Subcutaneous abdominal adipose tissue (tissue), 5 donors: ENCODE results near the gene RAB15.

Experiments used
- H3K27ac ChIP-seq: one replicate; pipeline ENCODE4 v1.7.0; 2013; ENCODE audit warnings: low read depth, mild to moderate bottlenecking, inconsistent platforms, low read length, moderate library complexity
- H3K27me3 ChIP-seq, 5 donors: one replicate each; pipeline ENCODE4 v1.7.0; 2013; ENCODE audit warnings: low read length in 5 of 5, inconsistent platforms in 1 of 5; ENCODE audit not compliant: control insufficient read depth in 5 of 5, insufficient read depth in 4 of 5
- H3K36me3 ChIP-seq, 5 donors: one replicate each; pipeline ENCODE4 v1.7.0; 2013; ENCODE audit warnings: low read length in 5 of 5; ENCODE audit not compliant: control insufficient read depth in 5 of 5, insufficient read depth in 5 of 5
- H3K4me1 ChIP-seq, 5 donors: one replicate each; pipeline ENCODE4 v1.7.0; 2013; ENCODE audit warnings: low read length in 5 of 5, mild to moderate bottlenecking in 3 of 5, moderate library complexity in 1 of 5; ENCODE audit not compliant: control insufficient read depth in 5 of 5, insufficient read depth in 5 of 5
- H3K4me3 ChIP-seq, 5 donors: one replicate each; pipeline ENCODE4 v1.7.0; 2013; ENCODE audit warnings: low read length in 5 of 5, low read depth in 1 of 5
- H3K9ac ChIP-seq, 5 donors: one replicate each; pipeline ENCODE4 v1.7.0; 2013; ENCODE audit warnings: low read length in 5 of 5, mild to moderate bottlenecking in 4 of 5, moderate library complexity in 3 of 5
- H3K9me3 ChIP-seq, 5 donors: one replicate each; pipeline ENCODE4 v1.7.0; 2013; ENCODE audit warnings: low read length in 5 of 5; ENCODE audit not compliant: control insufficient read depth in 5 of 5
- donor health status: healthy.
- donor health status: healthy.
- donor health status: healthy.
- donor health status: healthy.
- donor health status: healthy.

The RAB15 gene

GRCh38 chr14:64992328-64992885 is 20.3 kb upstream of the RAB15 start:
- H3K27ac ChIP-seq, result no peak overlapping the region
- peaks cover 0 to 17% (median 13%) of the 10 kb centered on the region in 5 donors for H3K4me1 ChIP-seq
- H3K36me3 ChIP-seq, result no peaks in the 10 kb centered on the region
- no peaks in the 10 kb centered on the region for H3K9me3 ChIP-seq
- H3K9ac ChIP-seq, result no peak overlapping the region
- H3K4me3 ChIP-seq, result no peak overlapping the region
- H3K27me3 ChIP-seq, result no peaks in the 10 kb centered on the region

GRCh38 chr14:64990939-64991338 is 18.8 kb upstream of the RAB15 start:
- H3K27ac ChIP-seq, result no peak overlapping the region
- peaks cover 3 to 26% (median 23%) of the 10 kb centered on the region in 5 donors for H3K4me1 ChIP-seq
- no peak overlapping the region for H3K4me3 ChIP-seq
- H3K9me3 ChIP-seq, result no peaks in the 10 kb centered on the region
- no peaks in the 10 kb centered on the region for H3K27me3 ChIP-seq
- H3K36me3 ChIP-seq, result no peaks in the 10 kb centered on the region
- no peak overlapping the region for H3K9ac ChIP-seq

- H3K27me3 ChIP-seq, result no peaks in the 10 kb centered on the region
- H3K27ac ChIP-seq, result no peak overlapping the region
- H3K4me1 ChIP-seq, result peaks cover 3 to 26% (median 23%) of the 10 kb centered on the region in 5 donors
These were observed 18.2 kb upstream of the RAB15 start for GRCh38 chr14:64990296-64990695.

GRCh38 chr14:64987438-64987767 is 15.3 kb upstream of the RAB15 start:
- Histone ChIP-seq H3K27me3 (no peaks in the 10 kb centered on the region), H3K9me3 (no peaks in the 10 kb centered on the region), H3K36me3 (no peaks in the 10 kb centered on the region), H3K4me3 (peak overlapping the region; percentile 87 to 98 (median 94)), H3K9ac (peak overlapping the region; percentile 92 to 99 (median 94)), H3K4me1 (peaks cover 3 to 30% (median 23%) of the 10 kb centered on the region in 5 donors), H3K27ac (peak overlapping the region; percentile 89)

More at GRCh38 chr14:64990296-64990695, 18.2 kb upstream of the RAB15 start:
- Histone ChIP-seq H3K9me3 (no peaks in the 10 kb centered on the region), H3K9ac (no peak overlapping the region), H3K36me3 (no peaks in the 10 kb centered on the region), H3K4me3 (no peak overlapping the region)

GRCh38 chr14:64986648-64987437 is 14.7 kb upstream of the RAB15 start, which contains the start of gene FNTB:
Gene FNTB, plus strand, starts transcription at chr14:64986895. Its CDS starts 59 bp downstream, at chr14:64986954.
- Histone ChIP-seq H3K9ac (peak within 1 kb of the TSS; percentile 92 to 99 (median 94)), H3K4me3 (peak within 1 kb of the TSS; percentile 87 to 98 (median 97)), H3K36me3 (no peaks in the 10 kb centered on the region), H3K9me3 (no peaks in the 10 kb centered on the region), H3K27ac (peak within 1 kb of the TSS; percentile 89), H3K27me3 (no peaks in the 10 kb centered on the region), H3K4me1 (peaks cover 3 to 30% (median 23%) of the 10 kb centered on the region in 5 donors)

- H3K27ac ChIP-seq, result no peak overlapping the region
- H3K4me1 ChIP-seq, result peaks cover 3 to 23% (median 21%) of the 10 kb centered on the region in 5 donors
- no peak overlapping the region for H3K4me3 ChIP-seq
- no peaks in the 10 kb centered on the region for H3K27me3 ChIP-seq
- no peaks in the 10 kb centered on the region for H3K36me3 ChIP-seq
- H3K9me3 ChIP-seq, result no peaks in the 10 kb centered on the region
- H3K9ac ChIP-seq, result peak overlapping the region in 2 of 5 donors; percentile 4 to 54
These were observed 11.5 kb upstream of the RAB15 start for GRCh38 chr14:64983439-64984310.

GRCh38 chr14:64979336-64980074 is 7.4 kb upstream of the RAB15 start:
- peaks cover 0 to 4% (median 3%) of the 10 kb centered on the region in 5 donors for H3K4me1 ChIP-seq
- no peak overlapping the region for H3K27ac ChIP-seq
- no peak overlapping the region for H3K4me3 ChIP-seq
- no peaks in the 10 kb centered on the region for H3K9me3 ChIP-seq
- H3K36me3 ChIP-seq, result no peaks in the 10 kb centered on the region
- H3K9ac ChIP-seq, result no peak overlapping the region
- no peaks in the 10 kb centered on the region for H3K27me3 ChIP-seq

- Histone ChIP-seq H3K9ac (no peak overlapping the region), H3K27me3 (peaks cover 0 to 6% (median 5%) of the 10 kb centered on the region in 5 donors), H3K27ac (no peak overlapping the region), H3K36me3 (no peaks in the 10 kb centered on the region), H3K4me3 (no peak overlapping the region), H3K4me1 (peaks cover 0 to 15% (median 12%) of the 10 kb centered on the region in 5 donors), H3K9me3 (no peaks in the 10 kb centered on the region)
These were observed 2.4 kb upstream of the RAB15 start for GRCh38 chr14:64974563-64974962.

- H3K4me1 ChIP-seq, result peaks cover 0 to 15% (median 12%) of the 10 kb centered on the region in 5 donors
- peaks cover 0 to 6% (median 5%) of the 10 kb centered on the region in 5 donors for H3K27me3 ChIP-seq
- no peaks in the 10 kb centered on the region for H3K36me3 ChIP-seq
- no peaks in the 10 kb centered on the region for H3K9me3 ChIP-seq
- no peak overlapping the region for H3K27ac ChIP-seq
- H3K4me3 ChIP-seq, result no peak overlapping the region
- no peak overlapping the region for H3K9ac ChIP-seq
These were observed 1.7 kb upstream of the RAB15 start for GRCh38 chr14:64973826-64974225.
